ENCODE data around the gene PPARA. TPM values are rescaled to one million over a fixed set of nuclear protein-coding genes. Genes with fewer than 3 reads are reported as not detected.

The PPARA gene
- total RNA-seq, 1 donor from 2014 or later = 8.4 TPM

- H3K27ac ChIP-seq (ENCODE audit: low read depth, low read length) = no peak overlapping the region
- FAIRE-seq = no peak
- no peak overlapping the region for H3K4me2 ChIP-seq (ENCODE audit: low read length)
- Mint-ChIP-seq H3K4me3 (ENCODE audit: unreplicated experiment) (no peak overlapping the region), H3K9me3 (ENCODE audit: unreplicated experiment) (peaks cover 8% of the 10 kb centered on the region), H3K27me3 (ENCODE audit: low read depth, unreplicated experiment) (peaks cover 32% of the 10 kb centered on the region), H3K4me1 (ENCODE audit: low read depth, unreplicated experiment) (peaks cover 2% of the 10 kb centered on the region), H3K27ac (ENCODE audit: unreplicated experiment) (no peak overlapping the region), H3K36me3 (ENCODE audit: low read depth, unreplicated experiment) (peaks cover 2% of the 10 kb centered on the region)
- H3K9ac ChIP-seq (ENCODE audit: low read length) = no peak overlapping the region
- TF ChIP-seq CTCF (IDR thresholded peaks at IDR 0.05; ENCODE audit: insufficient read depth, low read depth, low read length) (no peak), EZH2 (IDR thresholded peaks at IDR 0.05; ENCODE audit: insufficient read depth, low read length) (no peak)
- H2AFZ ChIP-seq (ENCODE audit: low read depth, low read length) = no peak overlapping the region
- no peaks in the 10 kb centered on the region for H3K36me3 ChIP-seq (ENCODE audit: insufficient read depth, low read length)
- H3K9me3 ChIP-seq (ENCODE audit: insufficient read depth, low read depth, low read length) = no peaks in the 10 kb centered on the region
- H3K4me3 ChIP-seq (ENCODE audit: insufficient read depth, low read depth, low read length) = no peak overlapping the region
- no peaks in the 10 kb centered on the region for H3K4me1 ChIP-seq (ENCODE audit: insufficient read depth, low read length)
- DNase-seq (ENCODE audit: low read depth) = no peak
- H3K79me2 ChIP-seq (ENCODE audit: insufficient read depth, low read length) = no peaks in the 10 kb centered on the region
- no peaks in the 10 kb centered on the region for H3K27me3 ChIP-seq (ENCODE audit: insufficient read depth, low read length)
- H4K20me1 ChIP-seq (ENCODE audit: insufficient read depth, low read length) = no peaks in the 10 kb centered on the region
Observed at GRCh38 chr22:46140989-46141928, 9.1 kb upstream of the PPARA start.

GRCh38 chr22:46142548-46143490, 7.5 kb upstream of the PPARA start:
- no peak overlapping the region for H3K9ac ChIP-seq (ENCODE audit: low read length)
- H3K4me3 Mint-ChIP-seq (ENCODE audit: unreplicated experiment) = no peak overlapping the region
- FAIRE-seq (no peak), DNase-seq (ENCODE audit: low read depth) (no peak)
- H3K4me1 ChIP-seq (ENCODE audit: insufficient read depth, low read length) = no peaks in the 10 kb centered on the region
- no peaks in the 10 kb centered on the region for H4K20me1 ChIP-seq (ENCODE audit: insufficient read depth, low read length)
- H3K79me2 ChIP-seq (ENCODE audit: insufficient read depth, low read length) = no peaks in the 10 kb centered on the region
- H3K9me3 Mint-ChIP-seq (ENCODE audit: unreplicated experiment) = peaks cover 9% of the 10 kb centered on the region
- peaks cover 6% of the 10 kb centered on the region for H3K27me3 ChIP-seq (ENCODE audit: insufficient read depth, low read length)
- TF ChIP-seq CTCF (IDR thresholded peaks at IDR 0.05; ENCODE audit: insufficient read depth, low read depth, low read length) (no peak), EZH2 (IDR thresholded peaks at IDR 0.05; ENCODE audit: insufficient read depth, low read length) (no peak)
- peaks cover 2% of the 10 kb centered on the region for H3K36me3 Mint-ChIP-seq (ENCODE audit: low read depth, unreplicated experiment)
- H3K36me3 ChIP-seq (ENCODE audit: insufficient read depth, low read length) = no peaks in the 10 kb centered on the region
- H3K27ac Mint-ChIP-seq (ENCODE audit: unreplicated experiment) = no peak overlapping the region
- H2AFZ ChIP-seq (ENCODE audit: low read depth, low read length) = no peak overlapping the region
- H3K9me3 ChIP-seq (ENCODE audit: insufficient read depth, low read depth, low read length) = no peaks in the 10 kb centered on the region
- no peak overlapping the region for H3K27ac ChIP-seq (ENCODE audit: low read depth, low read length)
- no peak overlapping the region for H3K4me3 ChIP-seq (ENCODE audit: insufficient read depth, low read depth, low read length)
- no peak overlapping the region for H3K4me2 ChIP-seq (ENCODE audit: low read length)
- H3K4me1 Mint-ChIP-seq (ENCODE audit: low read depth, unreplicated experiment) = no peaks in the 10 kb centered on the region
- H3K27me3 Mint-ChIP-seq (ENCODE audit: low read depth, unreplicated experiment) = peaks cover 45% of the 10 kb centered on the region

All from astrocyte (in vitro differentiated cells and primary cell).